HUES48 (cell line): ENCODE results near the gene MACROD2.
A peak's percentile ranks its signal among the peaks of the same experiment; 100 is the strongest.

ENCODE experiments used
- H3K27ac ChIP-seq: one replicate; pipeline ENCODE4 v1.7.0; 2013; ENCODE audit warnings: low read depth, low read length, inconsistent platforms
- H3K27me3 ChIP-seq: 2 replicates; pipeline ENCODE4 v1.6.1; 2013; ENCODE audit warnings: mild to moderate bottlenecking, low read length; ENCODE audit not compliant: control insufficient read depth, insufficient read depth
- H3K36me3 ChIP-seq: 2 replicates; pipeline ENCODE4 v1.6.1; 2013; ENCODE audit warnings: low read length; ENCODE audit not compliant: control insufficient read depth, insufficient read depth
- H3K4me1 ChIP-seq: 2 replicates; pipeline ENCODE4 v1.6.1; 2013; ENCODE audit warnings: mild to moderate bottlenecking, low read length; ENCODE audit not compliant: control insufficient read depth, insufficient read depth
- H3K4me3 ChIP-seq: 2 replicates; pipeline ENCODE4 v1.5.1; 2013; ENCODE audit warnings: mild to moderate bottlenecking, low read depth, low read length
- H3K9ac ChIP-seq: 2 replicates; pipeline ENCODE4 v1.6.1; 2013; ENCODE audit warnings: mild to moderate bottlenecking, low read depth, low read length, moderate library complexity
- H3K9me3 ChIP-seq: 2 replicates; pipeline ENCODE4 v1.6.1; 2013; ENCODE audit warnings: low read length; ENCODE audit not compliant: control insufficient read depth, insufficient read depth

MACROD2 gene

GRCh38 chr20:15328084-15328483, 1332.8 kb downstream of the MACROD2 start:
- Histone ChIP-seq H3K9ac (no peak overlapping the region), H3K27me3 (no peaks in the 10 kb centered on the region), H3K9me3 (no peaks in the 10 kb centered on the region), H3K36me3 (no peaks in the 10 kb centered on the region), H3K4me3 (no peak overlapping the region), H3K4me1 (no peaks in the 10 kb centered on the region), H3K27ac (no peak overlapping the region)

GRCh38 chr20:15332711-15333160, 1337.4 kb downstream of the MACROD2 start:
- no peak overlapping the region for H3K4me3 ChIP-seq
- H3K9me3 ChIP-seq = no peaks in the 10 kb centered on the region
- no peaks in the 10 kb centered on the region for H3K36me3 ChIP-seq
- peaks cover 15% of the 10 kb centered on the region for H3K4me1 ChIP-seq
- no peaks in the 10 kb centered on the region for H3K27me3 ChIP-seq
- H3K27ac ChIP-seq = no peak overlapping the region
- H3K9ac ChIP-seq = no peak overlapping the region

- no peak overlapping the region for H3K27ac ChIP-seq
- no peaks in the 10 kb centered on the region for H3K27me3 ChIP-seq
- H3K36me3 ChIP-seq = no peaks in the 10 kb centered on the region
- no peaks in the 10 kb centered on the region for H3K9me3 ChIP-seq
- H3K4me3 ChIP-seq = no peak overlapping the region
- peaks cover 15% of the 10 kb centered on the region for H3K4me1 ChIP-seq
- H3K9ac ChIP-seq = no peak overlapping the region
These were observed 1337.9 kb downstream of the MACROD2 start for GRCh38 chr20:15333170-15333569.

- Histone ChIP-seq H3K36me3 (no peaks in the 10 kb centered on the region), H3K4me3 (no peak overlapping the region), H3K27ac (peak overlapping the region; percentile 22), H3K4me1 (peaks cover 15% of the 10 kb centered on the region), H3K27me3 (no peaks in the 10 kb centered on the region), H3K9ac (no peak overlapping the region), H3K9me3 (no peaks in the 10 kb centered on the region)
These were observed 1340.7 kb downstream of the MACROD2 start for GRCh38 chr20:15336011-15336410.

- Histone ChIP-seq H3K9me3 (no peaks in the 10 kb centered on the region), H3K36me3 (no peaks in the 10 kb centered on the region), H3K4me1 (peaks cover 15% of the 10 kb centered on the region), H3K27ac (no peak overlapping the region), H3K27me3 (no peaks in the 10 kb centered on the region), H3K4me3 (no peak overlapping the region), H3K9ac (no peak overlapping the region)
These were observed 1341.2 kb downstream of the MACROD2 start for GRCh38 chr20:15336536-15336935.

- Histone ChIP-seq H3K4me1 (peaks cover 15% of the 10 kb centered on the region), H3K4me3 (no peak overlapping the region), H3K9ac (no peak overlapping the region), H3K27me3 (no peaks in the 10 kb centered on the region), H3K9me3 (no peaks in the 10 kb centered on the region), H3K27ac (no peak overlapping the region), H3K36me3 (no peaks in the 10 kb centered on the region)
These were observed 1343.9 kb downstream of the MACROD2 start for GRCh38 chr20:15339264-15339663.

- no peak overlapping the region for H3K27ac ChIP-seq
- no peaks in the 10 kb centered on the region for H3K27me3 ChIP-seq
- H3K36me3 ChIP-seq = no peaks in the 10 kb centered on the region
- H3K9ac ChIP-seq = no peak overlapping the region
- H3K4me3 ChIP-seq = no peak overlapping the region
- no peaks in the 10 kb centered on the region for H3K4me1 ChIP-seq
- H3K9me3 ChIP-seq = 0 out of 2 replicates have a peak, but pooled peaks cover under 1% of the 10 kb centered on the region
These were observed 1347.7 kb downstream of the MACROD2 start for GRCh38 chr20:15342991-15343523.

GRCh38 chr20:15345287-15345686, 1350.0 kb downstream of the MACROD2 start:
- Histone ChIP-seq H3K4me3 (no peak overlapping the region), H3K36me3 (no peaks in the 10 kb centered on the region), H3K9me3 (0 out of 2 replicates have a peak, but pooled peaks cover 7% of the 10 kb centered on the region), H3K9ac (no peak overlapping the region), H3K27ac (no peak overlapping the region), H3K27me3 (no peaks in the 10 kb centered on the region), H3K4me1 (no peaks in the 10 kb centered on the region)

- Histone ChIP-seq H3K9me3 (0 out of 2 replicates have a peak, but pooled peaks cover 7% of the 10 kb centered on the region), H3K27ac (no peak overlapping the region)
These were observed 1351.5 kb downstream of the MACROD2 start for GRCh38 chr20:15346657-15347280.

GRCh38 chr20:15359056-15359455, 1363.7 kb downstream of the MACROD2 start:
- H3K4me1 ChIP-seq = peaks cover 6% of the 10 kb centered on the region

More at GRCh38 chr20:15346657-15347280, 1351.5 kb downstream of the MACROD2 start:
- no peak overlapping the region for H3K9ac ChIP-seq
- H3K4me1 ChIP-seq = no peaks in the 10 kb centered on the region
- no peaks in the 10 kb centered on the region for H3K36me3 ChIP-seq
- no peaks in the 10 kb centered on the region for H3K27me3 ChIP-seq
- no peak overlapping the region for H3K4me3 ChIP-seq

GRCh38 chr20:15362849-15363248, 1367.5 kb downstream of the MACROD2 start:
- H3K27me3 ChIP-seq = no peaks in the 10 kb centered on the region
- peaks cover 6% of the 10 kb centered on the region for H3K4me1 ChIP-seq
- no peak overlapping the region for H3K4me3 ChIP-seq
- H3K9me3 ChIP-seq = no peaks in the 10 kb centered on the region
- H3K9ac ChIP-seq = no peak overlapping the region
- H3K27ac ChIP-seq = no peak overlapping the region
- H3K36me3 ChIP-seq = no peaks in the 10 kb centered on the region

More at GRCh38 chr20:15359056-15359455, 1363.7 kb downstream of the MACROD2 start:
- Histone ChIP-seq H3K4me3 (no peak overlapping the region), H3K9ac (no peak overlapping the region), H3K27me3 (no peaks in the 10 kb centered on the region), H3K27ac (no peak overlapping the region), H3K36me3 (no peaks in the 10 kb centered on the region), H3K9me3 (no peaks in the 10 kb centered on the region)
